Measurements from ENCODE around the gene PRPF38A.

Gene PRPF38A

DNA sequence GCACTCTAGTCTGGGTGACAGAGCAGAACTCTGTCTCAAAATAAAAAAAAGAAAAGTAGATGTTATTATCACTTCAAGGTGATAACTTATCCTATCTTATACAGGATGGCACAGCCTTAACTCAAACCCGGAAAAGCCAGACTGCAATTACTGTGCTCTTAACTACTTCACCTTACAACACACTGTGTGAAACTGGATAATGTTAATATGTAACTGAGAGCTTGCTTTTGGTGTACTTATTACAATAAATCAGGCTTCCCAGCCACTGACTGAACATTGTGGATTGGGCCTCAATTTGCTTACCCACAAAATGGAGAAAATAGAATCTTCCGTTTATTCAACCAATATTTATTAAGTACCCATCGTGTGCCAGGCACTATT lies 1.6 kb upstream of the PRPF38A start:
- DNase-seq, result no peak

DNA sequence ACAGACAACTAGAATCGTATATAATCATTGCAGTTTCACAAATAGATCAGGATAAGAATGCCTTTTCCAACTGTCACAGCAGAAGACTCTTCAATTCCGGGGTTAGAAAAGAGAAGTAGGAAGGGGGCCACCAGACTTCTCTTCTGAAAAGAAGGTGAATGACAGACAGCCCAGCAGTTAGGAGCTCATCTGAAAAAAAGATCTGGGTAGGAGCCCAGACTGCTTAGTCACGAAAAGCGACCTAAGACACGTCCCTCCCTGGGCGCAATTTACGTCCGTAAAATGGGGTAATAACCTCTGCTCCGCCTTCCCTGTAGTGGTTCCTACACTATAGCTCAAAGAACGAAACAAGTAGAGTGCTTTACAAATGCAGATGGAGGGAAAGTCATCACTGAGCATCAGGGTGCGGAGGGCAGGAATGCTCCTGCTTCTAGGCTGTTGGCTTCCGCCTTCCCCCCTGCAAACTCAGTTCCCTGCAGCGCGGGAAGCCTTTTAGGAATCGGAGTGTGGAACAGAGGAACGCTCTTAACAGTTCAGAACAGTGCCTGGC lies 761 bp upstream of the PRPF38A start:
- no peak for DNase-seq

GRCh38 chr1:52404975-52405338 lies 555 bp downstream of the PRPF38A start:
- DNase-seq, result no peak

DNA sequence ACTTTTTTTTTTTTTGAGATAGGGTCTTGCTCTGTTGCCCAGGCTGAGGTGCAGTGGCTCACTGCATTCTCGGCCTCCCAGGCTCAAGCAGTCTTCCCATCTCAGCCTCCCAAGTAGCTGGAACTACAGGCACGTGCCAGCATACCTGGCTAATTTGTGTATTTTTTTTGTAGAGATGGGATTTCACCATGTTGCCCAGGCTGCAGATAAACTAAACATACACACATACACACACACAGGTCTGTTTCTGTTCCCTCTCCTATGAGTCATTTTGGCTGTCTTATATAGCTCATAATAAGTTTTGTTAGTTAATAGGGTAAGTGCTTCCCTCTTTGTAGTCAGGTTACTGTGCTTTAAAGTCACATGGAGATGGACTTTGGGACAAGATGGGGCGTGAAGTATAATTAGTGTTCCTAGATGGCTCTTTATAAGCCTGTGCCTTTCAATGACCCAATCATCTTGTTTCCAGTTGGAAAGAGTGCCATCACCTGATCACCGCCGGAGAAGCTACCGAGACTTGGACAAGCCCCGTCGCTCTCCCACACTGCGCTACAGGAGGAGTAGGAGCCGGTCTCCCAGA lies 9.1 kb downstream of the PRPF38A start:
- DNase-seq, result no peak

GRCh38 chr1:52414942-52415341 lies 10.5 kb downstream of the PRPF38A start:
- DNase-seq, result no peak

DNA sequence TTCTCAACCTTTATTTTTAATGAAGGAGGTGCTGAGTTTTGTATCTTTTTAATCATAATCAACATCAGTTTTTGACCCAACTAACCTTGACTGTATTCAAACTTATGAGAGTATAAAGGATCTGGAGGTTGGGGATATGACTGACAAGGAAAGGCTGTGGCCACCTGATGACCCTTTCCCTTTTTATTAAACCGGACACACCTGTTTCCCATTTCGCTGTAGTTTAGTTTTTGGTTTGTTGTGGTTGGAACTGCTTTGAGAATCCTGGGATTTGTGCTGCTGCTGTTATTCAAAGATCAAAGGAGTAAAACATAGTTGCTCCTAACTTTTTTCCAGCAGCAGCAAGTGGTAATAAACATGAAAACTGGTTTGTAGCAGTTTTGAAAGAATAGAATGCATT lies 12.4 kb downstream of the PRPF38A start:
- no peak for DNase-seq

- DNase-seq, result no peak
Observed at GRCh38 chr1:52420713-52421112, 16.3 kb downstream of the PRPF38A start.

DNA sequence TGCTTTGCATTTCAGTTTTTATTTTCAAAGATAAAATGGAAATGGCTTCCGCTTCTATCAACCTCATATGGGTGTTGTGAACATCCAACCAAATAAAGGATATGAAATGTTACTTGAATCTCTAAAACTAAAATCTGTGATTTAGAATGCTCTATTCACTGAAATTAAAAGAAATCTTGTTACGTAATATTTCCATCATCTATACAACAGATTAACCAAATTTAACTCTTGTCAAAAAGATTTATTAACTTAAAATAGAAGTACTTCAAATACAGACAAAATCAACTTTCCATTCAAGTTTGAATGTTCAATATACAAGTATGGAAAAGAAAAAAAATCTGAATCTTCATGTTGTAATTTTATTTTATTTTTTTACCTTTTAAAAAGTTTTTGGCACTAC lies 18.7 kb downstream of the PRPF38A start:
- DNase-seq, result no peak

GRCh38 chr1:52423771-52424170 lies 19.4 kb downstream of the PRPF38A start:
- no peak for DNase-seq

DNA sequence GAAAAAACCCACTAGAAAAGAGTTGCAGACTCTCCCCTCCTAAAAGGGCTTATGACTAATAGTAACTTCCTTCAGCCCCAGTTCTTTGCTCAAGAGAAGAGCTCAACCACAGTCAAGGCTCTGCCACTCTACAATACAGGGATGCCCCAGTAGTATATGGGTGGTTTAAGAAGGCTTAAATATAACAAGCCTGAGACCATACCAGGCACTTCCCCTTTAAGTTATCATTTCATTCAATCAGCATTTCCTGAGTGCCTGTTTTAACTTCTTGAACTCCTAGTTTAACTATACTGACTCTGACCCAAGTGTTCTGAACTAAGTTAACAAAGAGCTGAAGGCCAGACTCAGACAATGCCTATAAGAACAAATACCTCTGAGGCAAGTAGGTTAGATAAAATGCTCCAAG lies 19.8 kb downstream of the PRPF38A start:
- DNase-seq, result no peak

GRCh38 chr1:52424813-52425212 lies 20.4 kb downstream of the PRPF38A start:
- DNase-seq, result no peak

- DNase-seq, result no peak
Observed at GRCh38 chr1:52426371-52426770, 22.0 kb downstream of the PRPF38A start.

- DNase-seq, result no peak
Observed at GRCh38 chr1:52427152-52427551, 22.8 kb downstream of the PRPF38A start.

GRCh38 chr1:52432807-52433206 lies 28.4 kb downstream of the PRPF38A start:
- DNase-seq, result no peak

DNA sequence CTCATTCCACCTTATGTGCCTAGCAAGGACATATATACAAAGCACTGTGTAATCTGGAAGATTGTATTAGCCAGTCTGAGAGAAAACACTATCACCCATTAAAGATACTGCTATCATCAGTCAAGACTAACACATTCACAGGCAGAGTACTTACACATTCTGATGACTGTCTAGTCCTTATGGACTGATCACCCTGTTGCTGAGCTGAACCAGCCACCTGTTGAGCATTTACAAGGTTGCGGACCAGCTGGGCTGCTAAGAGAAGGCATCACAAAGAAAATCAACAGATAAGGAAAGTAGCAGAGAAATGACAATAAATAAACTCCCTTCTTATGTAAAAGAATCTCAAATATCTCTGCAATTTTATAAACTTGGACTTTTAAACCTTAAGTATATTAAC lies 30.8 kb downstream of the PRPF38A start:
- no peak for DNase-seq

DNA sequence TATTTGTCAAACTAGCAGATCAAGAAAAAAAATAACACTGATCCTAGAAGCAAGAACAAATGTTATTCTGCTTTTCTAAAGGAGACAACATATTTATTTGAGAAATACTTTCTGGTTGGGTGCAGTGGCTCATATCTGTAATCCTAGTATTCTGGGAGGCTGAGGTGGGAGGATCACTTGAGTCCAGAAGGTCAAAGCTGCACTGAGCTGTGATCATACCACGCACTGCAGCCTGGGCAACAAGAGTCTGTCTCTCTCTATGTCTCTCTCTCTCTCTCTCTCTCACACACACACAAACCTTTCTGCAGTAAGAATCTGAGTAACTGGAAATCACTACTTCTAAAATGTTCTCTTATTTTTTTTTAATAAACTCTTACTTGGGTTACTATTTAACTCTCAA lies 31.2 kb downstream of the PRPF38A start:
- DNase-seq, result no peak

- peak; percentile 7 for DNase-seq
Observed at GRCh38 chr1:52436817-52437216, 32.4 kb downstream of the PRPF38A start.

DNA sequence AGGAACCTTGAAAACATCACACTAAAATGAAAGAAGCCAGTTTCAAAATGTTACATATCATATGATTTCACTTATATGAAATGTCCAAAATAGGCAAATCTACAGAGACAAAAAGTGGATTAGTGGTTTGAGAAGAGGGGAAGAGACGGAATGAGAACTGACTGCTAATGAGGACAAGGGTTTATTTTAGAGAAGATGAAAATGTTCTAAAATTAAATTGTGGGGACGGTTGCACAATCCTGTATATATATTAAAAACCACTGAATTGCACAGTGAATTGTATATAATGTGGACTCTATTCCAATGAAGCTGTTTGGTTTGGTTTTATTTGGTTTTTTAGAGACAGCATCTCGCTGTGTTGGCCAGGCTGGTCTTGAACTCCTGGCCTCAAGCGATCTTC lies 35.6 kb downstream of the PRPF38A start:
- DNase-seq, result no peak

- DNase-seq, result no peak
Observed at GRCh38 chr1:52444463-52444862, 40.1 kb downstream of the PRPF38A start.

DNA sequence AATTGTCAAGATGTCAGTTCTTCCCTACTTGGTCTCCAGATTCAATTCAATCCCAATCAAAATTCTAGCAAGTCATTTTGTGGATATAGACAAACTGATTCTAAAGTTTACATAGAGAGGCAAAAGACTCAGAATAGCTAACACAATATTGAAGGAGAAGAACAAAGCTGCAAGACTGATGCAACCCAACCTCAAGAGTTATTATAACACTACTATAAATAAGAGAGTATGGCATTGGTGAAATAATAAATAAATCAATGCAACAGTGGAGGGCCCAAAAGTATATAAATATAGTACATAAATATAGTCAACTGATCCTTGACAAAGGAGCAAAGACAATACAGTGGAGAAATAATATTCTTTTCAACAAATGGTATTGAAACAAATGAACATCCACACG lies 49.7 kb downstream of the PRPF38A start:
- no peak for DNase-seq

- DNase-seq, result no peak
Observed at GRCh38 chr1:52454779-52455178, 50.4 kb downstream of the PRPF38A start.

- DNase-seq, result no peak
Observed at GRCh38 chr1:52455686-52456085, 51.3 kb downstream of the PRPF38A start.

- no peak for DNase-seq
Observed at GRCh38 chr1:52460694-52461093, 56.3 kb downstream of the PRPF38A start.

- no peak for DNase-seq
Observed at GRCh38 chr1:52461821-52462220, 57.4 kb downstream of the PRPF38A start.

DNA sequence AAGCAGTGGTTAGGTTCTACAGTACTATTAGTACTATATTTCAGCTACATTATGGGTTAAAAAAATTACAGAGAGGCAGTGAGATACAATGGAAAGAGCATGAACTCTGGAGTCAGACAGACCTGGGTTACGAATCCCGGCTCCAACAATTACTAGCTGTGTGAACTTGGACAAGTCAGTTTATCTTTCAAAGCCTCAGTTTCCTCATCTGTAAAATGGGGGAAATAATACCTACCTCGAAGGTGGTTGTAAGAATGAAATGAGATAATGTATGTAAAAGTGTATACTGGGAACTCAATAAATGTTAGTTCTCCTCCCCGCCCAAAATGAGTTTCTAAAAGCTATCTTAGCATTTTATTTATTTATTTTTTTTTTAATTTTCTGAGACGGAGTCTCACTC lies 59.5 kb downstream of the PRPF38A start:
- no peak for DNase-seq

DNA sequence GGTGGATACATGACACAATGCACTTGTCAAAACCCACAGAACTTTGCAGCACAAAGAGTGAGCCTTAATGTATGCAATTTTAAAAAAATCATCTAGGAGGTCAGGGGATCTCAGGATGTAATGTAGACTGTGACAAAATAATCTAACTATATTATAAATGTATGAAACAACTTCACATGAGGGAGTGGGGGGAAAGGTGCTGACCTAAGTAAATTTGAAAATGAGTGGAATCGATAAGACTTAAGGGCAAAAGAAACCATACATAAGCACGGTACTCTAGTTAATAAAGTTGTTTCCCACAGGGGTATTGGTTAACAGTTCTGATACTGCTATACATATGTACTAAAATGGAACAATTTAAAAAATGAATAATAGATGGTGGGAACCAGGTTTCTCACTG lies 64.7 kb downstream of the PRPF38A start:
- DNase-seq, result no peak

Data from NCI-H774 (cell line).